Measurements from ENCODE around the gene HOXA10. TPM values are rescaled to one million over a fixed set of nuclear protein-coding genes. Genes with fewer than 3 reads are reported as not detected.

The HOXA10 gene
- total RNA-seq, 2 experiments from 2014 or later = not detected

DNA sequence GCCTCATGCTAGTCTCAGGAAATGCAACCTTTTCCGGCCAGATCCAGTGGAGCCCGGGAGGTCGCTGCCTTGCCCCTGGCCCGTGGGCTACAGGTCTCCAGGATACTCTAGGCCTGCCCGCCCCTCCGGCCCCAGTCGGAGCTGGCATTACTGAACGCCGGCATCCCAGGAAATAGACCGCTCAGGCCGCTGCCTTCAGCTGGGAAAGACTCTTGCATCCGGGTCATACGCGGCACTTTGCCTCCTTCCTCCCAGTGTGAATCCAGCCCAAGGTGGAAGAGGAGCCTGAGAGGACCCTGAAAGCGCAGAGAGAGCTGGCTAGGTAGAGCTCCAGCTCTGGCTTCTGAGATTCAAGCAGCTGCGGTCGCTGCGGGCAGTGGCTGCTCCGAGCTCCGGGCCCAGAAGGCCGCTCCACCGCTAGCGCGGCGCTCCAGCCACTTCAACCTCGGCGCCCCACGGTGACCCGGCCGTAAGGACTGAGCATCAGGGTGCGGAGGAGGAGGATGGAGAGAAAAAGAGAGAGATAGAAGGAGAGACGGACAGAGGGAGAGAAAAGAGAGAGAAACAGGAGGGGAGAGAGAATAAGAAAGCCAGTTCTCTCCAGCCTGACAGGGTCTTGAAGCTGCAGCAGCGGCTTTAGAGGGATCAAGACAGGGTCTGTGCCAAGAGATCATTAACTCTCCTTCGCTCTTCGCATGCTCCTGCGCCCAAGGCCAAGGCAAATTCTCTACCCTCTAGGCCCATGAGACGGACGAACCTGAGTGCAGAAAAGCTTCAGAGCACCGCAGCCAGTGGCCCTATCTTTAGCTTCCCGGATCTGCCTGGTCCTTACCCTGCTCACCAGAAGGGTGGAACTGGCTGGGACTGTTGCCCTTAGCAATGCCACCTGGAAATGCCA, 1.8 kb upstream of the HOXA10 start:
- peak in 2 of 14 experiments; percentile 10 to 27 for DNase-seq

DNA sequence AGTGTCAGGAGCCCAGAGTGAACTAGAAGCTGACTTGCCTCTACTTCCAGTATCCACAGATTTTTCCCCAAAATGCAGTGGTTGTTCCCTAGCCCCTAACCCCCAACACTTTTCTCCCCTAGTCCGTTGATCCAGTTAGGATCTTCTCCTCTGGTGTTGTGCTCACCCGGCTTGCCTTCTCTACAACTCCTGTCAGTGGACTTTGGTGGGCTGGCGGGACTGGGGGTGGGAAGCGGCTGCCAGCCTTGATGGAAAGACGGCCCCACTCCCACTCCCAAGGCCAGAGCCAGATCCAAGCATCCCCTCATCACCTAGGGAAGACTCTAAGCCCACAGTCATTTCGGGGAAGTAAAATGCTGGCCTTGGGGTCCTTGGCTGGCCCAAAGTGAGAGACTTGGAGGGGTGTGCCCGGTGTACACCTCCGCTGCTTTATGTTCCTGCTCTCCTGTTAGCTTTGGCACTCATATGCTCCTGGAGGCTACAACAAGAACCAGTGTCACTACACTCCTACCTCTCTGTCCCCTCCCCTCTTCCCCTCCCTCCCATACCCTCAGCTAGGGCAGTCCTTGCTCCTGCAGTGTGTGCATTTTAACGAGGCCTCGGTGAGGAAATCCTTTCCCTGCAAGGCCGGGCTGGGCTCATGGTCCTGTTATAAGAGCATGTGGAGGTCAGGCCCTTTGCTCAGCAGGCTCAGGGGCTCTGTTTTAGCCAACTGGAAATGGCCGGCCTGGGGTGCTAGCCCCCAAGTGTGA, 930 bp upstream of the HOXA10 start:
- ChIA-PET POLR2A (interaction anchor here (0.7 kb wide), 1 partner anchor 9 kb away, joined by 3 read pairs; no protein-coding TSS in a partner anchor), CTCF (interaction anchor here (0.9 kb wide), 1 partner anchor 24 kb away, joined by 3 read pairs; no protein-coding TSS in a partner anchor)
- H3K27ac ChIP-seq (ENCODE audit: low read depth in 1 of 2, low read length in 2 of 2) = no peak overlapping the region
- peaks cover 73 to 95% of the 10 kb centered on the region in 2 experiments for H3K27me3 ChIP-seq (ENCODE audit: control insufficient read depth in 1 of 2, insufficient read depth in 2 of 2, low read length in 2 of 2)
- Mint-ChIP-seq H3K4me3 (peak overlapping the region; percentile 65), H3K27ac (no peak overlapping the region), H3K27me3 (peaks cover 88% of the 10 kb centered on the region), H3K36me3 (ENCODE audit: low read depth) (no peaks in the 10 kb centered on the region), H3K9me3 (no peaks in the 10 kb centered on the region), H3K4me1 (ENCODE audit: low read depth) (peaks cover 33% of the 10 kb centered on the region)
- H3K9me3 ChIP-seq (ENCODE audit: control insufficient read depth in 1 of 2, insufficient read depth in 1 of 2, low read length in 2 of 2) = peaks cover 5 to 50% of the 10 kb centered on the region in 2 experiments
- no peaks in the 10 kb centered on the region for H3K36me3 ChIP-seq (ENCODE audit: insufficient read depth, low read length)
- intact Hi-C loops (cut with DNase I, micrococcal nuclease) = loop anchor here in 1 of 2 experiments (5.0 kb wide), 1 partner anchor 1223 kb away; no protein-coding TSS in a partner anchor
- H3K4me3 ChIP-seq (ENCODE audit: low read length) = no peak overlapping the region
- DNase-seq = peak in 3 of 14 experiments; percentile 0 to 32 (median 6)
- peaks cover 47% of the 10 kb centered on the region for H3K4me1 ChIP-seq (ENCODE audit: insufficient read depth, low read length)
- no peak for ATAC-seq (ENCODE audit: poor library complexity)
- TF ChIP-seq, protein P1, sequence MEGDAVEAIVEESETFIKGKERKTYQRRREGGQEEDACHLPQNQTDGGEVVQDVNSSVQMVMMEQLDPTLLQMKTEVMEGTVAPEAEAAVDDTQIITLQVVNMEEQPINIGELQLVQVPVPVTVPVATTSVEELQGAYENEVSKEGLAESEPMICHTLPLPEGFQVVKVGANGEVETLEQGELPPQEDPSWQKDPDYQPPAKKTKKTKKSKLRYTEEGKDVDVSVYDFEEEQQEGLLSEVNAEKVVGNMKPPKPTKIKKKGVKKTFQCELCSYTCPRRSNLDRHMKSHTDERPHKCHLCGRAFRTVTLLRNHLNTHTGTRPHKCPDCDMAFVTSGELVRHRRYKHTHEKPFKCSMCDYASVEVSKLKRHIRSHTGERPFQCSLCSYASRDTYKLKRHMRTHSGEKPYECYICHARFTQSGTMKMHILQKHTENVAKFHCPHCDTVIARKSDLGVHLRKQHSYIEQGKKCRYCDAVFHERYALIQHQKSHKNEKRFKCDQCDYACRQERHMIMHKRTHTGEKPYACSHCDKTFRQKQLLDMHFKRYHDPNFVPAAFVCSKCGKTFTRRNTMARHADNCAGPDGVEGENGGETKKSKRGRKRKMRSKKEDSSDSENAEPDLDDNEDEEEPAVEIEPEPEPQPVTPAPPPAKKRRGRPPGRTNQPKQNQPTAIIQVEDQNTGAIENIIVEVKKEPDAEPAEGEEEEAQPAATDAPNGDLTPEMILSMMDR (IDR thresholded peaks at IDR 0.05) = no peak

More for the DNA sequence above, 1.8 kb upstream of the HOXA10 start:
- Mint-ChIP-seq H3K36me3 (ENCODE audit: low read depth) (no peaks in the 10 kb centered on the region), H3K27ac (no peak overlapping the region), H3K27me3 (peaks cover 86% of the 10 kb centered on the region), H3K4me1 (ENCODE audit: low read depth) (peaks cover 27% of the 10 kb centered on the region), H3K9me3 (no peaks in the 10 kb centered on the region), H3K4me3 (no peak overlapping the region)
- Histone ChIP-seq H3K27ac (ENCODE audit: low read depth in 1 of 2, low read length in 2 of 2) (no peak overlapping the region), H3K4me1 (ENCODE audit: insufficient read depth, low read length) (peaks cover 45% of the 10 kb centered on the region), H3K27me3 (ENCODE audit: control insufficient read depth in 1 of 2, insufficient read depth in 2 of 2, low read length in 2 of 2) (peaks cover 76 to 95% of the 10 kb centered on the region in 2 experiments), H3K4me3 (ENCODE audit: low read length) (no peak overlapping the region), H3K9me3 (ENCODE audit: control insufficient read depth in 1 of 2, insufficient read depth in 1 of 2, low read length in 2 of 2) (peaks cover 5 to 56% of the 10 kb centered on the region in 2 experiments), H3K36me3 (ENCODE audit: insufficient read depth, low read length) (no peaks in the 10 kb centered on the region)
- ChIA-PET POLR2A (interaction anchor here (1.0 kb wide), 2 partner anchors 9 to 10 kb away, joined by 3 read pairs; partner anchors contain the start of gene HOXA11), CTCF (interaction anchor here (1.2 to 2.2 kb wide), 2 partner anchors 25 to 1281 kb away, joined by 3 to 8 read pairs; no protein-coding TSS in a partner anchor)
- no peak for ATAC-seq (ENCODE audit: poor library complexity)
- TF ChIP-seq, protein P1 (IDR thresholded peaks at IDR 0.05) = no peak
- intact Hi-C loops (cut with DNase I, micrococcal nuclease) = loop anchor here in 1 of 2 experiments (5.0 kb wide), 1 partner anchor 1224 kb away; no protein-coding TSS in a partner anchor

DNA sequence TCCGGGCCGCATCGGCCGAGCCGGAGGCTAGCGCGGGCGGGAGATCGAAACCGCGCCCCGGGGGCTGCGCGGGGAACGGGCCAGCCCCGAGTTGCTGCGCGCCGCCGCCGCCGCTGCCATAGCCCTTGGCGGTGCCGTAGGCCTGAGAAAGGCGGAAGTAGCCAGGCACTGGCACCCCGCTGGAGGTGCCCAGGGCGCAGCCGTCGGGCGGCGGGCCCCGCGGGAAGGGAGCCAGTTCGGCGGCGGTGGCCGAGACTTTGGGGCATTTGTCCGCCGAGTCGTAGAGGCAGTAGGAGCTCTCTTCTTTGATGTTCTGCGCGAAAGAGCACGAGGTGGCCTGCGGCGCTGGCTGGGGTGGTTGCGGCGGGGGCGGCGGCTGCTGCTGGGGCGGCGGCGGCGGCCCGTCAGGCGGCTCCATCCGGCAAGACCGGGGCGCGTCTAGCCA, 587 bp downstream of the HOXA10 start:
- no peak overlapping the region for H3K27ac Mint-ChIP-seq
- H3K4me1 ChIP-seq (ENCODE audit: insufficient read depth, low read length) = peaks cover 54% of the 10 kb centered on the region
- DNase-seq (peak in 4 of 14 experiments; percentile 28 to 69 (median 52)), ATAC-seq (ENCODE audit: poor library complexity) (peak; percentile 54)
- no peak overlapping the region for H3K4me3 ChIP-seq (ENCODE audit: low read length)
- peaks cover 84% of the 10 kb centered on the region for H3K27me3 Mint-ChIP-seq
- H3K4me3 Mint-ChIP-seq = no peak overlapping the region
- peaks cover 33% of the 10 kb centered on the region for H3K4me1 Mint-ChIP-seq (ENCODE audit: low read depth)
- TF ChIP-seq, protein P1 (IDR thresholded peaks at IDR 0.05) = no peak
- H3K9me3 Mint-ChIP-seq = no peaks in the 10 kb centered on the region
- no peak overlapping the region for H3K27ac ChIP-seq (ENCODE audit: low read depth in 1 of 2, low read length in 2 of 2)
- intact Hi-C loops (cut with DNase I, micrococcal nuclease) = loop anchor here in 1 of 2 experiments (2.0 kb wide), 1 partner anchor 13 kb away; no protein-coding TSS in a partner anchor
- H3K36me3 ChIP-seq (ENCODE audit: insufficient read depth, low read length) = no peaks in the 10 kb centered on the region
- peaks cover 72 to 95% of the 10 kb centered on the region in 2 experiments for H3K27me3 ChIP-seq (ENCODE audit: control insufficient read depth in 1 of 2, insufficient read depth in 2 of 2, low read length in 2 of 2)
- CTCF ChIA-PET = interaction anchor here (2.7 to 2.9 kb wide), 2 partner anchors 12 to 23 kb away, joined by 10 read pairs; no protein-coding TSS in a partner anchor
- H3K9me3 ChIP-seq (ENCODE audit: control insufficient read depth in 1 of 2, insufficient read depth in 1 of 2, low read length in 2 of 2) = peaks cover 5 to 56% of the 10 kb centered on the region in 2 experiments
- no peaks in the 10 kb centered on the region for H3K36me3 Mint-ChIP-seq (ENCODE audit: low read depth)
- POLR2A ChIA-PET = interaction anchor here (1.1 to 2.5 kb wide), 4 partner anchors 9 to 17 kb away, joined by 3 to 14 read pairs (median 8); no protein-coding TSS in a partner anchor
